Measurements from ENCODE around the gene AFAP1. TPM values are rescaled to one million over a fixed set of nuclear protein-coding genes. Genes with fewer than 3 reads are reported as not detected.
A peak's percentile ranks its signal among the peaks of the same experiment; 100 is the strongest.

The AFAP1 gene
- total and polyA plus RNA-seq, 2 of the 4 experiments (the other 2 are of a cell fraction) = 48.2 to 80.9 TPM

DNA sequence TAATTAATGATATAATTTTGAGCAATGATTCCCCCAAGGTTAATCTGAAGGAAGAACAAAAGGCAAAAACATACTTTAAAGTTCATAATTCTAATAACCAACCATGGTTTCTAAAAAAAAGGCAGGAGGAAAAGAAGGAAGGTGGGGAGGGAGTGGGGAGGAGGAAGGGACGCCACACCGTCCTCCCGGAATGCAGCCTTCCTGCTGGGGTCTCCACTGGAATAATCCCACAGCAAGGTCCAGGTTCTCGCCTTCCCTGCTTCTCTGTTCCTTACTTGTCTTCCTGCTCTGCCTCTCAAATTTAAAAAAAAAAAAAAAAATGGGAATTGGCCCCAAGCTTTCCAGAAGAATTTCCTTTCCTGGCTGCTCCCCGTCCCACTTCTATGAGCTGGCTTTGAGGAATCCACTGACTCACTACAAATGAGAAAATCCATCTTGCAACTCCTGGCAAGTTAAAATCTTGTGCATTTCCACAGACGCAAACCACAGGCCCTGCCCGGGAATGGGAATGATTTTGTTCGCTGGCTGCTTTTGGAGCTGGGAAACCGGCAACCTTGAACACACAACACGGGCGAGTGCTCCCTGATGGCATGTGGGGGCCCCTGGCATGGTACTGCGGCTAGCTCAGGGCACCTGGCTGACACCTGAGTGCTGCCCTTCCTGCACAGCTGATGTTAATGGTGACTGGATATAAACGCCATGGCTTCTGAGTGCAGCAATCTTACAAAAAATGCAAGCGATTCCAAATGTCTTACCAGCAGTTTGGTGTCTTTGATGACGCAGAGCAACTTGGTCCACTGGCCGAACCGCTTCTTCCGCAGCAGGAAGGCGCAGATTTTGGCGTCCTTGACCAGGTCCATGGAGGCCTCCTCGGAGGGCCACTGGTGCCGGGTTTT is 97.0 kb downstream of the AFAP1 start (continued):
- TF ChIP-seq CTCF (conservative IDR thresholded peaks at IDR 0.05; ENCODE audit: low read depth, low read length) = no peak

DNA sequence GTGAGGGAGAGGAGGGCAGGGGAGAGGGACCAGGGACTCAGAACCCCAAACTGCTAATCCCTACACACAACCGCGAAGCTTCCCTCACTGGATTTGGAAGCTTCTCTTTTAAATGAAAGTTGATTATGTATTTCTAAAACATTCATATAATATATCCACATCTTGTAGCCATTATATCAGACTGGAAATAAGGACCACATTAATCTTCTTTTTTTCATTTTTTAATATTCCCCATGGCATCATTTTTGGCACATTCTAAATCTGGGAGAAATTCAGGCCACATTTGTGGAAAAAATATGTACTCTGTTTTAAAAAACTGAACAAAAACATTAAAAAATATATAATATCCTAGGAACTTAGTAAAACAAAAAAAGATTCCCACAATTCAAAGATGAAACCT is 97.8 kb downstream of the AFAP1 start:
- no peak overlapping the region for H2AFZ ChIP-seq (replicated peaks; ENCODE audit: low read length, poor library complexity)
- H4K20me1 ChIP-seq (ENCODE audit: insufficient read depth, low read length) = peaks cover 3% of the 10 kb centered on the region; the same call in 1 of the 2 replicates
- peak overlapping the region; percentile 43 for H4K5ac ChIP-seq (ENCODE audit: low read depth, low read length)
- ChIA-PET CTCF (interaction anchor here (0.7 to 2.2 kb wide), 3 partner anchors 38 to 404 kb away, joined by 3 to 10 read pairs (median 4); no protein-coding TSS in a partner anchor), POLR2A (ENCODE audit: unreplicated experiment) (interaction anchor here (1.1 to 1.6 kb wide), 2 partner anchors 13 to 98 kb away, joined by 3 to 4 read pairs; partner anchors contain the start of gene AFAP1)
- in situ Hi-C loops (cut with MboI; ENCODE audit: low sequenced_read_pairs) (no loop called here), dilution Hi-C loops (cut with HindIII; ENCODE audit: low sequenced_read_pairs, unreplicated experiment) (no loop called here), intact Hi-C loops (cut with micrococcal nuclease) (loop anchor here (2.0 kb wide), 1 partner anchor 13 kb away; no protein-coding TSS in a partner anchor)
- peak overlapping the region; percentile 84 for H3K27ac ChIP-seq (ENCODE audit: insufficient read depth, low read length)
- H2AK5ac ChIP-seq (ENCODE audit: low read depth, low read length) = peak overlapping the region; percentile 88; the same call in 1 of the 2 replicates
- H2BK15ac ChIP-seq (ENCODE audit: low read depth, low read length) = peak overlapping the region; percentile 92; the same call in 2 of the 3 replicates
- peak overlapping the region; percentile 100 for H2BK5ac ChIP-seq (ENCODE audit: low read depth, low read length, poor library complexity, severe bottlenecking)
- peak overlapping the region; percentile 71 for H3K14ac ChIP-seq (replicated peaks; ENCODE audit: low read depth, low read length)
- peaks cover 42% of the 10 kb centered on the region for H3K36me3 ChIP-seq (ENCODE audit: control insufficient read depth, insufficient read depth, low read length)
- H3K4me1 ChIP-seq (ENCODE audit: control insufficient read depth, insufficient read depth, low read length) = peaks cover 34% of the 10 kb centered on the region
- no peak overlapping the region for H2AK9ac ChIP-seq (replicated peaks; ENCODE audit: low read depth, low read length, poor library complexity)
- peak overlapping the region; percentile 68 for H3K56ac ChIP-seq (ENCODE audit: extremely low read depth, insufficient read depth, low read length)
- ATAC-seq (ENCODE audit: low read depth) = no peak
- WGBS, 2 experiments (ENCODE audit: extremely low coverage in 2 of 2, insufficient read length in 1 of 2) = no CpG with 5 or more reads among the region's 2 CpGs
- H3K4me3 ChIP-seq (ENCODE audit: insufficient read depth, low read depth, low read length) = no peak overlapping the region
- H2BK120ac ChIP-seq (ENCODE audit: low read depth, low read length) = peak overlapping the region; percentile 85
- H4K8ac ChIP-seq (ENCODE audit: low read depth in 2 of 2, low read length in 2 of 2) = peak overlapping the region; percentile 87 to 91
- H3K23ac ChIP-seq (ENCODE audit: low read depth, low read length) = peak overlapping the region; percentile 93; the same call in 1 of the 2 replicates
- no peak overlapping the region for H3K4me2 ChIP-seq (ENCODE audit: low read depth, low read length)
- H3K9me3 ChIP-seq (ENCODE audit: control insufficient read depth, insufficient read depth, low read length) = no peaks in the 10 kb centered on the region
- BruUV-seq (replicated peaks) = TSS peak; percentile 40
- no peak for DNase-seq
- peak overlapping the region; percentile 44 for H3K18ac ChIP-seq (ENCODE audit: low read depth, low read length)
- peak overlapping the region; percentile 87 for H2BK20ac ChIP-seq (ENCODE audit: low read depth, low read length)
- H3K9me1 ChIP-seq (ENCODE audit: insufficient read depth, low read length) = peaks cover 33% of the 10 kb centered on the region
- peak overlapping the region; percentile 83 for H4K91ac ChIP-seq (ENCODE audit: insufficient read depth, low read depth, low read length)
- H3K4ac ChIP-seq (ENCODE audit: low read depth, low read length) = peak overlapping the region; percentile 92
- H3K9ac ChIP-seq (ENCODE audit: low read depth, low read length) = peak overlapping the region; percentile 60
- peaks cover 36 to 76% of the 10 kb centered on the region in 2 experiments for H3K79me1 ChIP-seq (ENCODE audit: low read depth in 1 of 2, low read length in 2 of 2)
- H3K27me3 ChIP-seq (ENCODE audit: control insufficient read depth, insufficient read depth, low read length) = no peaks in the 10 kb centered on the region
- TF ChIP-seq RFX5 (IDR thresholded peaks at IDR 0.05; ENCODE audit: low read depth, low read length) = no peak
- TF ChIP-seq, protein P1, sequence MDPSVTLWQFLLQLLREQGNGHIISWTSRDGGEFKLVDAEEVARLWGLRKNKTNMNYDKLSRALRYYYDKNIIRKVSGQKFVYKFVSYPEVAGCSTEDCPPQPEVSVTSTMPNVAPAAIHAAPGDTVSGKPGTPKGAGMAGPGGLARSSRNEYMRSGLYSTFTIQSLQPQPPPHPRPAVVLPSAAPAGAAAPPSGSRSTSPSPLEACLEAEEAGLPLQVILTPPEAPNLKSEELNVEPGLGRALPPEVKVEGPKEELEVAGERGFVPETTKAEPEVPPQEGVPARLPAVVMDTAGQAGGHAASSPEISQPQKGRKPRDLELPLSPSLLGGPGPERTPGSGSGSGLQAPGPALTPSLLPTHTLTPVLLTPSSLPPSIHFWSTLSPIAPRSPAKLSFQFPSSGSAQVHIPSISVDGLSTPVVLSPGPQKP (IDR thresholded peaks at IDR 0.05; ENCODE audit: borderline replicate concordance, low read depth, low read length) = no peak
- TF ChIP-seq BHLHE40 (IDR thresholded peaks at IDR 0.05; ENCODE audit: low read depth, low read length) = no peak
- no peak for TF ChIP-seq CHD1 (IDR thresholded peaks at IDR 0.05; ENCODE audit: low read depth, low read length)
- no peak for TF ChIP-seq SMC3 (IDR thresholded peaks at IDR 0.05; ENCODE audit: low read depth, low read length)
- TF ChIP-seq POLR2A (IDR thresholded peaks at IDR 0.05; ENCODE audit: low read depth, low read length) = no peak; the same call in 1 of the 2 replicates
- no peak for TF ChIP-seq CEBPB (IDR thresholded peaks at IDR 0.05; ENCODE audit: low read depth, low read length)
- TF ChIP-seq MXI1 (IDR thresholded peaks at IDR 0.05; ENCODE audit: borderline replicate concordance, low read depth, low read length) = no peak
- TF ChIP-seq MAFK (IDR thresholded peaks at IDR 0.05; ENCODE audit: low read depth, low read length) = no peak
- TF ChIP-seq MAZ (IDR thresholded peaks at IDR 0.05; ENCODE audit: borderline replicate concordance, low read depth, low read length) = no peak
- no peak for TF ChIP-seq RAD21 (IDR thresholded peaks at IDR 0.05; ENCODE audit: low read length)
- TF ChIP-seq NFE2L2 (IDR thresholded peaks at IDR 0.05; ENCODE audit: low read depth, low read length) = no peak

Measured in IMR-90 (cell line).